GM18951 (cell line): Measurements from ENCODE around the gene PDCD1LG2.

Experiments used
- POLR2A ChIP-seq: IDR thresholded peaks from 4 replicates; pipeline ENCODE4 v1.6.1; 2011; ENCODE audit warnings: mild to moderate bottlenecking; ENCODE audit not compliant: insufficient read length, insufficient read depth; ENCODE audit errors: extremely low read depth
- in situ Hi-C: fragments of 300-500 bp; cut with MboI; formaldehyde crosslinking; loops from one replicate; pipeline ENCODE4 v1.12.0; 2022; ENCODE audit warnings: low sequenced_read_pairs, mixed read lengths, inconsistent platforms; ENCODE audit not compliant: unreplicated experiment

Gene PDCD1LG2

GRCh38 chr9:5557606-5558587 is 47.6 kb downstream of the PDCD1LG2 start:
- TF ChIP-seq POLR2A = no peak

GRCh38 chr9:5559659-5560058 is 49.3 kb downstream of the PDCD1LG2 start:
- in situ Hi-C loops = no loop called here
- TF ChIP-seq POLR2A = no peak

More at GRCh38 chr9:5557606-5558587, 47.6 kb downstream of the PDCD1LG2 start:
- in situ Hi-C loops = no loop called here

DNA sequence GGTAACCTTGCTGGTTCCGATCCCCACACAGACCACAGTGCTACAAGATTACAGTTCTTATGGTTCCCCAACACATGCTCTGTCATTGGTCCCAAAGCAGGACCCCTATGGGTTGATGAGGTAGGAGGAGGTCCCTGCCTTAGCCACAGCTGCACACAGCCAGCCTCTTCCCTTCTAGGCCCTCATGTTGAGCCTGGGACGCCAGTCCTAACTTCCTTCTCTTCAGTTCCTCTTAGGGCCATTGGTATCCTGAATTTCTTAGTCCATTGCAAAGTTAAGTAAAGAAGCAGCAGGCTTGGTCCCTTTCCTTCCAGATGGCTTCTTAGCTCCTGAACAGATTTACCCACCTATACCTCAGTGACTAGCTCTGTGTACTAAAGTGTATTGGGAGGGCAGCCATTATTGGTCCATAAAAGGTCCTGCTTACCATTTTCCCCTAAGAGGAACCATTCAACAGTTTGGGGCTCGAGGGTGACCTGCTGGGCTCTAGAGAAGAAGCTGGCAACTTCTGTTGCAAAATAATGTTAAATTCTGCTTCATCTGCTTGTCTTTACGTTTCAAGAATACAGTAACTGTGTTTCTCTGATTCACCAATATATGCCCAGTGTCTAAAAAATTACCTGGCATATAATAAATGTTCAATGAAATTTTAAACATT is 50.2 kb downstream of the PDCD1LG2 start:
- in situ Hi-C loops = no loop called here

GRCh38 chr9:5561828-5562488 is 51.6 kb downstream of the PDCD1LG2 start:
- in situ Hi-C loops = no loop called here
- no peak for TF ChIP-seq POLR2A

More for the DNA sequence above, 50.2 kb downstream of the PDCD1LG2 start:
- no peak for TF ChIP-seq POLR2A

DNA sequence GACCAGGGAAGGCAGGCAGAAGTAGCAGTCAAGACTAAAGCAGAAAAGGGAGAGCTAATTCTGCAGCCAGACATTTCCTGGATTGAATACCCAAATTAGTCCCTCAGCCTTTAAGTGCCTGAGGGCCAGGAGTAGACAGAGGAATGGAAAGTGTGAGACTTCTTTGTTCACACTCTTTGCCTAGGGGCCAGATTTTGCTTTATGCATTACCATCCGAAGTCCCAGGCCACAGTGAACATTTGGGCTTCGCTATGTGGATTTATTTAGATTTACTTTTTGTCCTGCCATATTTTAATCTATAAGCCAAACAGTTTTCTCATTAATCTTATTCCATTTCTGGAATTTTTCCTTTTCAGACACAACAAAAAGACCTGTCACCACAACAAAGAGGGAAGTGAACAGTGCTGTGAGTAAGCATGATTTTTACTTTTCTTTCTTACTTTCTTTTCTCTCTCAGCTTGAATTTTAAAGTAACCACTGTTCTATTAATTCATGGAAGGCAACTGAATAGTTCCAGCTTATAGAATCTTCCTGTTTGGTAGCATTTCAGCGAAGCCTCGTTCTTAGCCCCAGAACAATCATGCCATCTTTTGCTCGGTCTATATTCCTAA is 52.6 kb downstream of the PDCD1LG2 start:
- no peak for TF ChIP-seq POLR2A
- in situ Hi-C loops = no loop called here

- in situ Hi-C loops = no loop called here
- no peak for TF ChIP-seq POLR2A
These were observed 53.1 kb downstream of the PDCD1LG2 start for GRCh38 chr9:5563417-5563815.

- no peak for TF ChIP-seq POLR2A
- in situ Hi-C loops = no loop called here
These were observed 53.6 kb downstream of the PDCD1LG2 start for GRCh38 chr9:5563886-5564285.

GRCh38 chr9:5566054-5566618 is 55.8 kb downstream of the PDCD1LG2 start:
- no peak for TF ChIP-seq POLR2A
- in situ Hi-C loops = no loop called here

DNA sequence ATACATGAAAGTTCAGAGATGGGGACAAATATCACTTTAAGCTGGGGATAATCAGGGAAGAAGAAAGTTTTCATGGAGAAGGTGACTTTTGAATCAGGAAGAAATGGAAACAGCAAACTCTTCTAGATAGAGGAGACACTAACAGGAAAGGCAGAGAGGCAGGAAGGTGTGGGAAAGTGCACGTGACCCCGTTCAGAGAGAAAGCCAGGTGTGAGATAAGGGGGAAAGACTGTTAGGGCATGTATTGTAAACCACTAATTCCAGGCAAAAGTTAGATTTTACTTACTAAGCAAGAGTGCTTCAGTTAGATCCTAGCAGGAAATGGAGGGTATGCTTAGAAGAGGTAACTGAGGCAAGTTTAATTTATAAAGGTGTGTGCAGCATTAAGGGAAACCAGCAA is 58.5 kb downstream of the PDCD1LG2 start:
- TF ChIP-seq POLR2A = no peak
- in situ Hi-C loops = no loop called here

- no peak for TF ChIP-seq POLR2A
- in situ Hi-C loops = no loop called here
These were observed 59.1 kb downstream of the PDCD1LG2 start for GRCh38 chr9:5569409-5569808.

- in situ Hi-C loops = no loop called here
- no peak for TF ChIP-seq POLR2A
These were observed 59.6 kb downstream of the PDCD1LG2 start for GRCh38 chr9:5569891-5570290.

GRCh38 chr9:5571629-5572232 is 61.4 kb downstream of the PDCD1LG2 start:
- in situ Hi-C loops = no loop called here

More at GRCh38 chr9:5571629-5572232, 61.4 kb downstream of the PDCD1LG2 start:
- no peak for TF ChIP-seq POLR2A
